ENCODE results near the gene IL17RB.

IL17RB gene

GRCh38 chr3:53833700-53834099 lies 12.7 kb upstream of the IL17RB start:
- DNase-seq: no peak

GRCh38 chr3:53834429-53835095 lies 11.8 kb upstream of the IL17RB start:
- no peak for DNase-seq

DNA sequence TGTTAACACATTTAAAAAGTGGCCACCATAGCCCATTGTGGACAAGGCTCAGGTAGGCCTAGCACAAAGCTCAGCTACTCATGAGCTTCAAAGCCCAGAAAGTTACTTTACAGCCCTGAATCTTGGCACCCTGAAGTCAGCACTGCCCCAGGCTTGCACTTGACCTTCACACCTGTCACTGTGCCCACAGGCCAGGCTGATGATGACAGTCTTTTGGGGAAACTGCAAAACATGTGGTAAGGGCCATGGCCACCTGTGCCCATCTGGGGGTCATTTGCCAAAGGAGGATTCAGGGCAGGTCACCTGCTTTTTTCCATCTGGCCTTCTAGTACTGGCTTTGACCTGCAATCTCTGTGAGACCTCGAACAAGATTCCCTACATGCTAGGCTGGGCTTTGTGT lies 11.1 kb upstream of the IL17RB start:
- no peak for DNase-seq

DNA sequence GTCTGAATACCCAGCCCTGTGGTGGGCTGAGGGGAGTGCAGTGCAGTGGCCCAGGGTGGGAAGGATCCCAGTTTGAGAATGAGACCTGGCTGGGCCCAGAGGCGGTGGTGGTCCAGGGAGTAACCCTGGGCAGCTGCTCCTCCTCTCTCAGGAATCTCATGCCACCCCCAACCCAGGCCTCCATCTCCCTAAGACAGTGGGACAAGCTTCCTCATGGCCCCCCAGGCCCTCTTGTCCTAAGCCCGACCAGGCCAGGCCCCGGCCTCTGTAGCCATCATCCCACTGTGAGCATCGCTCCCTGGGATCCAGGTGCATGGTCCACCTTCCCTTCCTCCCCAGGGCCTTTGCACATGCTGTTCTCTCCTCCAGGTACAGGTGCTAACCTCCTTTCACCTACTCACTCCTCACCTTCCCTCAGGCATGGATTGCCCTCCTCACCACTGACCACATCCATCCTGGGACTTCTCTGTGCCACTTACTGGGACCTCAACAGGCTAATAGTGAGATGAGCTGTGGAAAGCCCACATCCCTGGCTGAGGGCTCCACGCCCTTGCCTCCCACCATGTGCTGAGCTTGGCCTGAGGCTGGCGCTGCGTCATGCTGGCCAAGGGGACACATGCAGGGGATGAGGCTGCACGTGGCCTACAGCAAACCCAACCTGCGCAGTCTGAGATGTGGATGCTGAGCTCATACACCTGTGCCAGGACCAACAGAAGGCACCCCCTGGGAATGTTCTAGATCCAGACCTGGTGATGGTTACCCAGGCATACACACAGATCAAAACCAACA lies 10.1 kb upstream of the IL17RB start:
- DNase-seq: no peak

- no peak for DNase-seq
These were observed 9.0 kb upstream of the IL17RB start for GRCh38 chr3:53837331-53837730.

DNA sequence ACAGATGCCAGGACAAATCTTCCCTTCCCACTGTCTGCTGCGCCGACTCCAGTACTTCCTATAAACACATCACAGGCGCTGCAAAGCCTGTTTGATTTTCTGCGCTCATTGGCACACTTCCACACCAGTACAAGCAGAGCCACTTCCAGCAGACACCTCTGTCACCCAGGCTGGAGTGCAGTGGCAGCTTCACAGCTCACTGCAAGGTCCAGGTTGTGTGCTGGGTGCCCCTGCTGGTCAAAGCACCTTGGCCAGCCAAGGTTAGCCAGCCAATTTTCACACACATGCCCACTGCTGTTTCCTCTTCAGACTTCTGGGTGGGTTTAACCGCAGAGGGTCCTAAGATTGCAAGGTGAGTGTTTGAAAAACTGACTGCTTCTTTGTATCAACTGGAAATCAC lies 5.1 kb upstream of the IL17RB start:
- no peak for DNase-seq

DNA sequence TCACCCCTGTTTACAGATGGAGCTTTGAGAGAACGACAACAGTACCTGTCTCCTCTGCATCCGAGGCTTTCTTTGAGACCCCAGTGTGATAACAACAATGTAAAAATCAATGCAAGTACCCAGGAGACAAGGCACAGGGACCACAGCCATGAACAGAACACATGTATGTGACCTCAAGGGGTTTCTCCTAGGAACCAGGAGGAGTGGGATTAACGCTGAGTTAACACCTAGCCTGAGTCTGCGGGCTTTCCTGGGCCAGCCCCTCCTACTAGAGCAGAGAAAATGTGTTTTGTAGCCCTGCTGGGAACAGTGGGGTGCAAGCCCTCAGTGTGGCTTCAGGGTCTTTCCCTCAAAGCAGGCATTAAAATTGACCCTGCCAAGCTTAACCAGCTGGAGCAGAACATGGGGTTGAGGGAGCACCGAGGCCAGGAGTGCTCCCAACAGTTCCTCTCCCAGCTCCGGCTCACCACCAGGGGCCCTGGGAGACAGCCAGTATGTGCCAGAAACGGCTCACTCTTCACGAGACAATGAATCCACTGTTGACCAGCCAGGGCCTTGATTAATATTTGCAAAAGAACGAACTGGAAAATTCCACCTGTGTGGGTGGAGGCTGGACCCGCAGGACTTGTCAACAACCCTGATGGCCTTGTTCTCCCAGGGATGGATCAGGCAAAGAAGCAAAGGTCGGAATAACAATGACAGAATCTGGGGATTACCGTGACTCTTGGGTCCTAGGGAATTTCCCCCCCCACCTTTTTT lies 3.8 kb upstream of the IL17RB start:
- peak in 1 of 2 experiments; percentile 28 for DNase-seq

- no peak for DNase-seq
These were observed 2.9 kb upstream of the IL17RB start for GRCh38 chr3:53843195-53844177.

- DNase-seq: no peak
These were observed 1.9 kb upstream of the IL17RB start for GRCh38 chr3:53844262-53845102.

DNA sequence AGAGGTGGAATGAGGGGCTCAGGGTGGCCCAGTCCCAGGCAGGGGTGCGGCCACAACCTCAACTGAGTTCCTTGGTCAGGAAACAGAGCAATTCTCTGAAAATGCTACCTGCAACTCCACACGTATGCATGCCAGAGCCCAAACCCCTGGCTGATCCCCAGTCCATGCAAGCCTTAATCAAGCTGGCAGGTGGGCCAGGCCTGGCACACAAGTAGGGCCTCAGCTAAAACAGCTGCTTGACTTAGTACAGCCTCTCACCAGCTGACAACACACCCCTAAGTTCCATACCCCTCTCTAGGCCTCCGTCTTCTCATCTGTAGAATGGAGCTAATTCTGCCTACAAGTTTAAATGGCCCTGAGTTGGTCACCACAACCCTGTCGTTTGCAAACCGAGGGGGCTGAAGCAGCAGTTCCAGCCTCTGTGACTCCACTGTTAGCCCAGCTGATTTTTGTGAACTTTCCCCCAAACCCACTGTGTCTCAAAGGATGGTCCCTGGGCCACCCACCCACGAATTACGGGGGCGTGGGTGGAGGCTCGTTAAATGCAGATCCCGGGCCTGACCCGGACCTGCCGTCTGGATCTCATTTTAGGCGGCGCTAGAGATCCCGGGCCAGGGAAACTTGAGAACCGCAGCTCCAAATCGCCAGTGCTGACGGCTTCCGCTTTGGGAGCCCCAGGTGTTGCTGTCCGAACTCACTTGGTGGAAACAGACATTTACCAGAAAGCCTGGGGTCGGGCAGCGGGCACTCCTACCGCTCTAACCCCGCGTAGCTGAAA lies 1.1 kb upstream of the IL17RB start:
- DNase-seq: peak in 1 of 2 experiments; percentile 16

DNA sequence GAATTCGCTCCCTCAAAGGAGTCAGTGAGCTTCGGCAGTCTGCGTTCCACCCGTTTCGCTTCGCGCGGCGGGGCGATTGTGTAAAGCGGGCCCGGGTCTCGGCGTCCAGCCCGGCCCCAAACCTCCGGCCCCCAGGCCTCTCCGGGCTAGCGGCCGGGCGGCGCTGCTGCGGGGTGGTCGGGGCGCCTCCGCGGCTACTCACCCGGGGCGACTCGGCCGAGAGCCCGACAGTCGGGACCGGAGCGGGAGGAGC lies 561 bp upstream of the IL17RB start:
- no peak for DNase-seq

DNA sequence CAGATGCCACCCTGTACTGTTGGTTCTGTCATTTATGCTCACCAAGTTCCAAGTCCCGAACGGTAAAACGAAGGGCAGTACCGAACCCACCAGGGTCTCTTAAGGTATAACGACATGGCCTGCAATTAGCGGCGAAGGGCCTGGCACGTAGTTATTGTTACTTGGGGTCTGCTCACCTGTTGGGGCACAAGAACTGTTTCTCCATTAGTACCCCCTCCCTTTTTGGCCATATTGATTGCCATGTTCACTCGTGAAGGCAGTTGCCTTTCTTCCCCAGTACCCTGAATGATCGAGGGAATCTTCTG lies 435 bp downstream of the IL17RB start:
- no peak for DNase-seq

DNA sequence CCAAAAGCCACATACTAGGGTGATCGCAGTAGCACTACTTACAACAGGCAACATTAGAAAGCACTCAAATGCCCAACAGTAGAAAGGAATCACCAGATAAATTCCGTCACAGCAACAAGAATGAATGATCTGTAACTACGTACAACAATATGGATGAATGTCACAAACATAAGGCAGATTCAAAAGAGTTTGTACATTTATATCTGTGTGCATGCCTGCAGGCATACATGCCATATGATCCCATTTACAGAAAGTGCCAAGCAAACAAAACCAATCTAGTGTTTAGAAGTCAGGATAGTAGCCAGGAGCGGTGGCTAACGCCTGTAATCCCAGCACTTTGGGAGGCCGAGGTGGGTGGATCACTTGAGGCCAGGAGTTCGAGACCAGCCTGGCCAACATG lies 3.5 kb downstream of the IL17RB start:
- DNase-seq: no peak

GRCh38 chr3:53850895-53851294 lies 4.5 kb downstream of the IL17RB start:
- no peak for DNase-seq

- no peak for DNase-seq
These were observed 10.6 kb downstream of the IL17RB start for GRCh38 chr3:53856964-53857363.

DNA sequence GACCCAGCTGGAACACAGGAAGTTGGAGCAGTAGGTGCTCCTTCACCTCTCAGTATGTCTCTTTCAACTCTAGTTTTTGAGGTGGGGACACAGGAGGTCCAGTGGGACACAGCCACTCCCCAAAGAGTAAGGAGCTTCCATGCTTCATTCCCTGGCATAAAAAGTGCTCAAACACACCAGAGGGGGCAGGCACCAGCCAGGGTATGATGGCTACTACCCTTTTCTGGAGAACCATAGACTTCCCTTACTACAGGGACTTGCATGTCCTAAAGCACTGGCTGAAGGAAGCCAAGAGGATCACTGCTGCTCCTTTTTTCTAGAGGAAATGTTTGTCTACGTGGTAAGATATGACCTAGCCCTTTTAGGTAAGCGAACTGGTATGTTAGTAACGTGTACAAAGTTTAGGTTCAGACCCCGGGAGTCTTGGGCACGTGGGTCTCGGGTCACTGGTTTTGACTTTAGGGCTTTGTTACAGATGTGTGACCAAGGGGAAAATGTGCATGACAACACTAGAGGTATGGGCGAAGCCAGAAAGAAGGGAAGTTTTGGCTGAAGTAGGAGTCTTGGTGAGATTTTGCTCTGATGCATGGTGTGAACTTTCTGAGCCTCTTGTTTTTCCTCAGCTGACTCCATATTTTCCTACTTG lies 11.9 kb downstream of the IL17RB start:
- no peak for DNase-seq

- DNase-seq: no peak
These were observed 12.8 kb downstream of the IL17RB start for GRCh38 chr3:53859178-53859577.

DNA sequence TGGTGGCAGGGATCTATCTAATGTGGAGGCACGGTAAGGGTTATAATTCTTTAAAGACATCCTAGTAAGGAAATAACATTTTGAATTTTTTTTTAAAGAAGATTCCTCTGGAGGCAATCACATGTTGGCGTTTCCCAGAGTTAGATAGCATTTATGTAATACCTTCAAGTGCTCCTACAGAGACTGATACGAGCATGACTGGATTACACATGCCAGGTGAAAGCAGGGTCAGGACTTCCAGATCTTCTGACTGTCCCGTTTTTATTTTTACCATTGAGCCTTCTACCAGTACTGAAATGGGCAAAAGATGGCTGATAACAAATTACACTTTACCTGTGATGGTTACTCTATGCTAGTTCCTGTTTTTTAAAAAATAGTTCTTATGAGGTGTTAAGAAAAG lies 13.8 kb downstream of the IL17RB start:
- no peak for DNase-seq

- no peak for DNase-seq
These were observed 15.9 kb downstream of the IL17RB start for GRCh38 chr3:53862241-53862640.

GRCh38 chr3:53863145-53863544 lies 16.8 kb downstream of the IL17RB start:
- DNase-seq: no peak

Data from NCI-H2081 (cell line).